Esophagus muscularis mucosa (tissue), 4 donors: ENCODE data around the gene ASAP2. TPM values are rescaled to one million over a fixed set of nuclear protein-coding genes. Genes with fewer than 3 reads are reported as not detected.

Experiments used
- DNase-seq: peaks from one replicate; pipeline ENCODE4 v3.0.0-alpha.2; 2017; ENCODE audit errors: extremely low spot score
- H3K27ac ChIP-seq, 4 donors: fragments of 200-600 bp; sonication (generic); replicated peaks in 1 of 4; 1 replicate in 3 of 4; 2 replicates in 1 of 4; pipeline ENCODE4 v1.5.1; 2016 to 2019; ENCODE audit warnings: mild to moderate bottlenecking in 1 of 4
- H3K27me3 ChIP-seq, 4 donors: fragments of 200-600 bp; sonication (generic); one replicate each; pipeline versions ENCODE4 v1.5.1 to v1.6.0; 2016 to 2019
- H3K36me3 ChIP-seq, 4 donors: fragments of 200-600 bp; sonication (generic); one replicate each; pipeline ENCODE4 v1.5.1; 2016 to 2019
- H3K4me1 ChIP-seq, 4 donors: fragments of 200-600 bp; sonication (generic); one replicate each; pipeline ENCODE4 v1.5.1; 2016 to 2019
- H3K4me3 ChIP-seq, 4 donors: fragments of 200-600 bp; sonication (generic); 1 replicate in 2 of 4; 2 replicates in 2 of 4; pipeline ENCODE4 v1.5.1; 2016 to 2019; ENCODE audit warnings: mild to moderate bottlenecking in 4 of 4, moderate library complexity in 1 of 4
- H3K9me3 ChIP-seq, 4 donors: fragments of 200-600 bp; sonication (generic); 1 replicate in 3 of 4; 2 replicates in 1 of 4; pipeline ENCODE4 v1.5.1; 2016 to 2019
- EP300 ChIP-seq: sonication (generic); formaldehyde crosslinking; IDR thresholded peaks from one replicate; pipeline ENCODE4 v1.6.1; 2017; ENCODE audit warnings: antibody characterized with exemption
- POLR2A ChIP-seq: fragments of 450-650 bp; IDR thresholded peaks from one replicate; pipeline ENCODE4 v1.6.1; 2017; ENCODE audit warnings: antibody characterized with exemption, moderate library complexity, mild to moderate bottlenecking, low read depth
- POLR2AphosphoS5 ChIP-seq, 2 donors: sonication (generic); formaldehyde crosslinking; IDR thresholded peaks; one replicate each; pipeline ENCODE4 v1.6.1; 2017; ENCODE audit warnings: antibody characterized with exemption in 2 of 2
- WGBS: methylation state at CpG from one replicate; pipeline ENCODE4 v1.1.5; 2018; 5-methylcytosine and 5-hydroxymethylcytosine counted together
- intact Hi-C: fragments of 100-400 bp; cut with DNase I; formaldehyde crosslinking; loops from one replicate; pipeline ENCODE4 v1.15.1; 2023
- total RNA-seq, 4 donors: library from RNA; depleted of rRNA; stranded (reverse); fragments of >200 nt; gene quantifications; one replicate each; pipeline versions ENCODE4 v1.1.0 to v1.2.1, GENCODE V29; 2016
- TF ChIP-seq, protein P1 (sequence below), 3 experiments: fragments of 200-600 bp in 2 of 3; fragments of 450-650 bp in 1 of 3; sonication (generic) in 2 of 3; IDR thresholded peaks; one replicate each; pipeline ENCODE4 v1.5.1; 2017 to 2019; ENCODE audit warnings: antibody characterized with exemption in 3 of 3, mild to moderate bottlenecking in 2 of 3, moderate library complexity in 1 of 3

ASAP2 gene
- total RNA-seq, 4 donors from 2014 or later, result 18.7 to 24.0 (median 21.3) TPM

DNA sequence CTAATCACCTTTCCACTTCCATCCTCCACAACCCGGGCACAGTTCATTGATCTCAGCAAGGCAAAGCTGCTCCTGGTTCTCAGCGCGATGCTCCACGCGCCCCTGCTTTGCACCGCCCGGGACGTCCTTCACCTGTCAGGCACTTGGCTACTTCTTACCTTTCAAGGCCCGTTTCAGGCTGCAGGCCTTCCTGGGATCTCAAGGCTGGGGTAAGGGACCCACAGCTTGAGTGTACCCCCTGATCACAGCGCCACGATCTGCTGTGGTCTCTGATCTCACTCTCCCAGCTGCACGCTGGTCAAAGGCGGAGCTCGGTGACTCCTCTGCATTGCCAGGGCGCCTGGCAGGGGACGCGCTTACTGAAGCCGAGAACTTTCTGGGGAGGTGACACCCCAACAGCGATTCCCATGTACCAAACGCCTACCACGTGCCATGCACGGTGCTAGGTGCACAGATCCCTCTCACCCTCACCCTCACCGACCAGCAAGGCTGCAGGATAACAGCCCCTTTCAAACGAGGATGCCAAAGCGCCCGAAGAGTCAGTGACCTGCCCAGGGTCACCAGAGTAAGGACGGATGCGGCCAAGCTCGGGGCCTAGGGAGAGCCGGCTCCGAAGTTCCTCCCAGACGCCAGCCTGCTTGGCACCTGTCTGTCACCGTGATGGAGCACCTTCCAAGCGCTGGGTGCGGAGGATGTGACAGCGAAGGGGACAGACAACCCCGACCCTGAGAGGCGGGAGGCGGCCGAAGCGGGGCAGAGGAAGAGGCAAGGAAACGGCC is 215.9 kb downstream of the ASAP2 start:
- 12% methylated on average over 17 of the region's 42 CpGs for WGBS
- Histone ChIP-seq H3K9me3 (no peaks in the 10 kb centered on the region), H3K27me3 (no peaks in the 10 kb centered on the region), H3K4me1 (peaks cover 26 to 56% (median 48%) of the 10 kb centered on the region in 4 donors), H3K4me3 (peak overlapping the region; percentile 78 to 93 (median 92)), H3K27ac (peak overlapping the region; percentile 93 to 95 (median 94)), H3K36me3 (peaks cover 0 to 11% (median 5%) of the 10 kb centered on the region in 4 donors)
- intact Hi-C loops, result loop anchor here (5.0 to 10.0 kb wide), 3 partner anchors 52 to 280 kb away; partner anchors contain the start of genes ASAP2 and IAH1
- DNase-seq, result no peak
- TF ChIP-seq EP300 (no peak), POLR2AphosphoS5 (IDR thresholded peaks at IDR 0.05) (peak in 1 of 2 donors; percentile 17), POLR2A (no peak)
- TF ChIP-seq, protein P1, sequence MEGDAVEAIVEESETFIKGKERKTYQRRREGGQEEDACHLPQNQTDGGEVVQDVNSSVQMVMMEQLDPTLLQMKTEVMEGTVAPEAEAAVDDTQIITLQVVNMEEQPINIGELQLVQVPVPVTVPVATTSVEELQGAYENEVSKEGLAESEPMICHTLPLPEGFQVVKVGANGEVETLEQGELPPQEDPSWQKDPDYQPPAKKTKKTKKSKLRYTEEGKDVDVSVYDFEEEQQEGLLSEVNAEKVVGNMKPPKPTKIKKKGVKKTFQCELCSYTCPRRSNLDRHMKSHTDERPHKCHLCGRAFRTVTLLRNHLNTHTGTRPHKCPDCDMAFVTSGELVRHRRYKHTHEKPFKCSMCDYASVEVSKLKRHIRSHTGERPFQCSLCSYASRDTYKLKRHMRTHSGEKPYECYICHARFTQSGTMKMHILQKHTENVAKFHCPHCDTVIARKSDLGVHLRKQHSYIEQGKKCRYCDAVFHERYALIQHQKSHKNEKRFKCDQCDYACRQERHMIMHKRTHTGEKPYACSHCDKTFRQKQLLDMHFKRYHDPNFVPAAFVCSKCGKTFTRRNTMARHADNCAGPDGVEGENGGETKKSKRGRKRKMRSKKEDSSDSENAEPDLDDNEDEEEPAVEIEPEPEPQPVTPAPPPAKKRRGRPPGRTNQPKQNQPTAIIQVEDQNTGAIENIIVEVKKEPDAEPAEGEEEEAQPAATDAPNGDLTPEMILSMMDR (IDR thresholded peaks at IDR 0.05), result no peak

DNA sequence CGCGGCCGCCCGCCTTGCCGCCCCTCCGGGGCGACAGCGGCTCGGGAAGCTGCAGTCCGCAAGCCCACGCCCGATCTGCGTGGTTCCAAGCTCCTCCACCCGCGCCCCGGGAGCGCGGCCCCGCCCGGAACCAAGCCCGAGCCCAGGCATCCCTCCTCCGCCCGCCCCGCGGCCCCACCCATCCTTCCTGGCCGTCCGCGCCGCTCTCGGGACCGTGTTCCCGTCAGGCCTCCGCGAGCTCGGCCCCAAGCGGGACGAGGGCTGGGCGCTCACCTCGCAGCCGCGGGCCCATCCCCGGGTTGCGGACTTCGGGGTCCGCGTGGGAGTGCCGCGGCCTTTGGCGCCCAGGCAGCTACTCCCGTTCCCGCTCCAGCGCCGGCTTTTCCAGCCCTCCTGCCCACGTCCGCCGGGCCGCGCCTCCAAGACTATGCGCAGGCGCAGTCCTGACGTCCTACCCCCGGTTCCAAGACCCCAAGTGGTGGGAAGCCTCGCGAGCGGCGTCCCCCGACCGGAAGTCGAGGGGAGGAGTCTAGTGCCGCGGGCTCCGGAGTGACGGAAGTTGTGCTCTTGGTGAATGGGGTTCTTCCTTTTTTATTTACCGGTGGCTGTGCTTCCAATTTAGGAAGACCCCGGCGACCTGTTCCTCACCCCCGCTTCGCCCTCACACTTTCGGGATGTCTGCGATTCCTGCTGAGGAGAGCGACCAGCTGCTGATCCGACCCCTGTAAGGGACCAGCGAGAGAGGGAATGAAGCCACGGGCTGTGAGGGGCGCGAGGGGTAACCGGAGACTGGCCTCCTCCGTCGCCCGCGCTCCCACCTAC is 216.7 kb downstream of the ASAP2 start, which contains the start of the genes CPSF3 and ITGB1BP1:
Gene CPSF3, plus strand, starts transcription at position 555 of the 822 bp plus-strand sequence. Its CDS starts 120 bp downstream, at position 675.
Gene ITGB1BP1, minus strand, starts transcription at position 429 of the 822 bp plus-strand sequence. CDS start 4,831 bp downstream, outside the sequence.
- H3K36me3 ChIP-seq, result peaks cover 0 to 3% (median 1%) of the 10 kb centered on the region in 4 donors
- peak within 1 kb of the TSS; percentile 78 to 93 (median 92) for H3K4me3 ChIP-seq
- no peaks in the 10 kb centered on the region for H3K27me3 ChIP-seq
- intact Hi-C loops, result loop anchor here (5.0 to 10.0 kb wide), 3 partner anchors 51 to 281 kb away; partner anchors contain the start of genes ASAP2 and IAH1
- TF ChIP-seq EP300 (no peak), POLR2AphosphoS5 (IDR thresholded peaks at IDR 0.05) (peak; percentile 85 to 97), POLR2A (peak; percentile 53)
- TF ChIP-seq, protein P1 (IDR thresholded peaks at IDR 0.05), result peak in 2 of 3 experiments; percentile 15 to 49
- H3K4me1 ChIP-seq, result peaks cover 26 to 52% (median 48%) of the 10 kb centered on the region in 4 donors
- peak; percentile 99 for DNase-seq
- H3K27ac ChIP-seq, result peak within 1 kb of the TSS; percentile 93 to 95 (median 94)
- H3K9me3 ChIP-seq, result no peaks in the 10 kb centered on the region
- WGBS, result 0% methylated on average over 3 of the region's 91 CpGs

DNA sequence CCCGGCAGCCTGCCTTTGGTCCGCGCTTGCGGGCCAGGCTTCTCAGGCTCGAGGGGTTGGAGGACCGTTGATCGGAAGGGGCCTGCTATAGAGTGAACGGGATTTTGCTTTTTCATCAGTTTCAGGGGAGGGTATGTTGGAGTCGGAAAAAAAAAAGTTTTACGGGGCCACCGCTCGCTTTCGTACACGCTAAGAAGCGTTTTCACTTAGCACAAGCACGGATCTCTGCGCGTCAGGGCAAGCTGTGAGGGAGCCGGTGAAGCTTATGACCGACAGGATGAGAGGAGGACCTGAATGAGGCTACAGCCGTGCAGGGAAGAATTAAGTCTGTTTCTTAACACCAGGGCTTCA is 217.3 kb downstream of the ASAP2 start:
- H3K4me1 ChIP-seq, result peaks cover 26 to 52% (median 48%) of the 10 kb centered on the region in 4 donors
- intact Hi-C loops, result loop anchor here (5.0 to 10.0 kb wide), 3 partner anchors 51 to 282 kb away; partner anchors contain the start of genes ASAP2 and IAH1
- H3K27me3 ChIP-seq, result no peaks in the 10 kb centered on the region
- H3K27ac ChIP-seq, result peak overlapping the region; percentile 93 to 95 (median 94)
- under 1% methylated on average over 21 of the region's 21 CpGs for WGBS
- peak overlapping the region; percentile 78 to 93 (median 92) for H3K4me3 ChIP-seq
- no peak for DNase-seq
- H3K36me3 ChIP-seq, result peaks cover 0 to 4% (median 1%) of the 10 kb centered on the region in 4 donors
- H3K9me3 ChIP-seq, result no peaks in the 10 kb centered on the region
- TF ChIP-seq EP300 (no peak), POLR2A (no peak), POLR2AphosphoS5 (IDR thresholded peaks at IDR 0.05) (no peak)
- TF ChIP-seq, protein P1 (IDR thresholded peaks at IDR 0.05), result no peak

DNA sequence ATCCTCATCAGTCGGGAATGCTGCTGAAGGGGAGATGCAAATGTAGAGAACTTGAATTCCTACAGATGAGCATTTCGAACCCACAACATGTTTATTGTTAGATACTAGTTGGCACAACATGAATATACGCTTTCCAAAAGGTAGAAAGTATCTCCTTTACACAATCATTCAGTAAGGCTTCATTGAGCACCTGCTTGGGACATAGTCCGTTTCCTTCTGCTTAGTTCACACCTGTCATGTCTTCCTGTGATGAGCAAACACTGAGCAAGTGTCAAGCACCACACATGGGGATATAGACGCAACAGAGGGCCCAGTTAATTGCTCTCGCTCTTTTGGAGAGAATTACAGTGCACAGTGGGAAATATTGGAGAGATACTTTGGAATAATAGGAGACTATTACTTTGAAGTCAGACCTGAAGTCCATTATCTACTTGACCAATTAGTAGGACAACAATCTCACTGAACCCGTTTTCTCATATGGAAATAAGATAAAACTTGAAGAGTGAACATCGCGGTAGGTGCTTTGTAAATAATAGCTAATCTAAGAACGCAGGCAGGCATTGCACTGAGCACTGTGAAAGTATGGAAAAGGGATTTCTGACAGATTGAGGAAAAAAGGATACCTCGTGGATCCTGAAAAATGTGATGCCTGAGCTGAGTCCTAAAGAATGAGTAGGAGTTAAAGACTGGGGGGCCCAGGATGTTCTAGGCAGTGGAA is 218.0 kb downstream of the ASAP2 start:
- 67% methylated on average over 11 of the region's 11 CpGs for WGBS
- H3K36me3 ChIP-seq, result peaks cover 3 to 11% (median 6%) of the 10 kb centered on the region in 4 donors
- H3K27ac ChIP-seq, result no peak overlapping the region
- no peak for DNase-seq
- peaks cover 26 to 51% (median 45%) of the 10 kb centered on the region in 4 donors for H3K4me1 ChIP-seq
- intact Hi-C loops, result loop anchor here (5.0 to 10.0 kb wide), 3 partner anchors 50 to 282 kb away; partner anchors contain the start of genes ASAP2 and IAH1
- H3K9me3 ChIP-seq, result no peaks in the 10 kb centered on the region
- TF ChIP-seq, protein P1 (IDR thresholded peaks at IDR 0.05), result no peak
- no peak for TF ChIP-seq POLR2A
- no peak for TF ChIP-seq POLR2AphosphoS5 (IDR thresholded peaks at IDR 0.05)
- TF ChIP-seq EP300, result no peak
- H3K4me3 ChIP-seq, result peak overlapping the region; percentile 78 to 93 (median 92)
- no peaks in the 10 kb centered on the region for H3K27me3 ChIP-seq
